Thoracic aorta (tissue), 2 donors: ENCODE measurements around the gene DNAJB1. TPM values are rescaled to one million over a fixed set of nuclear protein-coding genes. Genes with fewer than 3 reads are reported as not detected.

Experiments used
- ATAC-seq: fragments of 150-250 bp; one replicate; pipeline ENCODE4 v1.8.0; 2017; ENCODE audit warnings: low read depth; ENCODE audit not compliant: insufficient number of reproducible peaks, low FRiP score
- DNase-seq: peaks from one replicate; pipeline ENCODE4 v3.0.0-alpha.2; 2020; ENCODE audit warnings: low spot score
- H3K27ac ChIP-seq, 2 donors: fragments of 200-600 bp; sonication (generic); 1 replicate in 1 of 2; 2 replicates in 1 of 2; pipeline ENCODE4 v1.5.1; 2016; ENCODE audit warnings: mild to moderate bottlenecking in 2 of 2, moderate library complexity in 2 of 2
- H3K27me3 ChIP-seq: fragments of 200-600 bp; sonication (generic); replicated peaks from 2 replicates; pipeline ENCODE4 v1.6.0; 2016; ENCODE audit warnings: mild to moderate bottlenecking; ENCODE audit not compliant: insufficient read depth
- H3K36me3 ChIP-seq: fragments of 200-600 bp; sonication (generic); one replicate; pipeline ENCODE4 v1.5.1; 2016
- H3K4me1 ChIP-seq, 2 donors: fragments of 200-600 bp; sonication (generic); 1 replicate in 1 of 2; 2 replicates in 1 of 2; pipeline versions ENCODE4 v1.5.1 to v1.6.0; 2016; ENCODE audit warnings: low read depth in 2 of 2, mild to moderate bottlenecking in 1 of 2; ENCODE audit not compliant: control insufficient read depth in 1 of 2
- H3K4me3 ChIP-seq: fragments of 200-600 bp; sonication (generic); 2 replicates; pipeline ENCODE4 v1.5.1; 2016; ENCODE audit warnings: mild to moderate bottlenecking
- H3K9me3 ChIP-seq: fragments of 200-600 bp; sonication (generic); 2 replicates; pipeline ENCODE4 v1.5.1; 2016
- total RNA-seq, 2 donors: library from RNA; depleted of rRNA; stranded (reverse); fragments of >200 nt; gene quantifications; one replicate each; pipeline versions ENCODE4 v1.1.0 to v1.2.3, GENCODE V29; 2016
- TF ChIP-seq, protein P1 (sequence below): fragments of 200-600 bp; sonication (generic); IDR thresholded peaks from one replicate; pipeline ENCODE4 v1.5.1; 2019; ENCODE audit warnings: antibody characterized with exemption

The DNAJB1 gene
- total RNA-seq, 2 donors from 2014 or later, result 50.1 to 50.6 TPM

DNA sequence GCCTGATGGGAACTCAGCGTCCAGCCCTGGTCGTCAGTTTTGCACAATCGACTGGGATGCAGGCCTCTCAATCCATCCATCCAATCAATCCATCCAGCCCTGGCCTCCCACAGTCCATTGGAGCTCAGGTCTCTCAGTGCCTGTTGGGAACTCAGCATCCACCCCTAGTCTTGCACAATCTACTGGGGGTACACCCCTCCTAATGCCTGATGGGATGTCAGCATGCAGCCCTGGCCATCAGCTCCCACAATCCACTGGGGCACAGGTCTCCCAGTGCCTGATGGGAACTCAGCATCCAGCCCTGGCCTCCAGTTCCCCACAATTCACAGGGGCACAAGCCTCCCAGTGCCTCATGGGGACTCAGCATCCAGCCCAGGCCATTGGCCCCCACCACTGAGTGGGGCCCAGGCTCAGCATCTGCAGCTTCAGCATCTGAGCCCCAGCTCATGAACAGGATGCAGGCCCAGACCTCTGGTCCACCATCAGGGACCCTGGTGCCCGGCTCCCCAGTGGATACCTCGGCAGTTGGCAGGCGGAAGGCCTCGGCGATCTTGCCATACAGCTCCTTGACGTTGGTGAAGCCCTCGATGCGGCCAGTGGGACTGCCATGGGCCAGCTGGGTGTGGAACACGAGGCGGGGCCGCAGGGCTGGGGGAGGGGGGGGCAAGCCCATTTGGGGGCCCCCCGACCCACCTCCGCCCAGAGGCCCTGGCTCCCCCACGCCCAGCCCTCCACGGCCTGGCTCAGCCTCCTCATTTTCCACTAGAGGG lies 35.8 kb downstream of the DNAJB1 start:
- DNase-seq (no peak), ATAC-seq (no peak)
- Histone ChIP-seq H3K27me3 (no peaks in the 10 kb centered on the region), H3K36me3 (peaks cover 21% of the 10 kb centered on the region), H3K4me3 (no peak overlapping the region), H3K9me3 (no peaks in the 10 kb centered on the region), H3K27ac (no peak overlapping the region), H3K4me1 (no peaks in the 10 kb centered on the region)
- TF ChIP-seq, protein P1, sequence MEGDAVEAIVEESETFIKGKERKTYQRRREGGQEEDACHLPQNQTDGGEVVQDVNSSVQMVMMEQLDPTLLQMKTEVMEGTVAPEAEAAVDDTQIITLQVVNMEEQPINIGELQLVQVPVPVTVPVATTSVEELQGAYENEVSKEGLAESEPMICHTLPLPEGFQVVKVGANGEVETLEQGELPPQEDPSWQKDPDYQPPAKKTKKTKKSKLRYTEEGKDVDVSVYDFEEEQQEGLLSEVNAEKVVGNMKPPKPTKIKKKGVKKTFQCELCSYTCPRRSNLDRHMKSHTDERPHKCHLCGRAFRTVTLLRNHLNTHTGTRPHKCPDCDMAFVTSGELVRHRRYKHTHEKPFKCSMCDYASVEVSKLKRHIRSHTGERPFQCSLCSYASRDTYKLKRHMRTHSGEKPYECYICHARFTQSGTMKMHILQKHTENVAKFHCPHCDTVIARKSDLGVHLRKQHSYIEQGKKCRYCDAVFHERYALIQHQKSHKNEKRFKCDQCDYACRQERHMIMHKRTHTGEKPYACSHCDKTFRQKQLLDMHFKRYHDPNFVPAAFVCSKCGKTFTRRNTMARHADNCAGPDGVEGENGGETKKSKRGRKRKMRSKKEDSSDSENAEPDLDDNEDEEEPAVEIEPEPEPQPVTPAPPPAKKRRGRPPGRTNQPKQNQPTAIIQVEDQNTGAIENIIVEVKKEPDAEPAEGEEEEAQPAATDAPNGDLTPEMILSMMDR, result no peak

- no peaks in the 10 kb centered on the region for H3K27me3 ChIP-seq
- no peak overlapping the region for H3K4me3 ChIP-seq
- no peak overlapping the region for H3K27ac ChIP-seq
- no peak for DNase-seq
- no peak for ATAC-seq
- H3K36me3 ChIP-seq, result peaks cover 19% of the 10 kb centered on the region
- TF ChIP-seq, protein P1, result no peak
- H3K4me1 ChIP-seq, result peaks cover 0 to under 1% of the 10 kb centered on the region in 2 donors
- H3K9me3 ChIP-seq, result no peaks in the 10 kb centered on the region
These were observed 37.5 kb downstream of the DNAJB1 start for GRCh38 chr19:14480700-14481079.

DNA sequence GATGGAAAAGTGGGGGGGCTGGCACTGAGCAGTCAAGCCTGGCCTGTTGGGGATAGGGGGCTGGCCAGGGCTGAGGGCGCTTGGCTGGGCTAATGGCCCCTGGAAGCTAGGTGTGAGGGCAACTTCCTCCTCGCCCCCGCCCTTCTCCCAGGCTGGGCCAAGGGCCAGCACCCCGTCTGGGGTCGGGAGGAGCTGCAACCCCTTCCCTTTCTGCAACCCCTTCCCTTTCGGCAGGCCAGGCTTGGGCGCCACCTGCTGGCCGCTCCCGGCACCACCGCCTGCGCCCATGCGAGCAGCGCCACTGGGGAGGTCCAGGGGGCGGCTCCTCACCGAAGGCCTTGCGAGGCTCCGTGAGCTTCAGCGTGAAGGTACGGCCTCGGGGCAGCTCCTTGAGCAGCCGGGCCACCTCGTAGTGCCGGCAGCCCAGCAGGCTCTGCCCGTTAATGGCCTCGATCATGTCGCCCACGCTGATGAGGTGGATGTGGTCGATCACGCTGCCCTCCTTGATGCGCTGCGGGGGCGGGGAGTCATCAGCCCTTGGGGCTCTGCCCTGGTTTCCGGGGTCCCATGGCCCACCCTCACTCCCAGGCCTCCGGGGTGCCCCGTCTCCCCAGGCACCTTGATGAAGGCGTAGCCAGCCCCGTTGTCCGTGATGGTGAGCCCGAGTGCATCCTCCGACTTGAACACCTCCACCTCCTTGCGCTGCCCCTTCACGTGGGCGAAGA lies 38.1 kb downstream of the DNAJB1 start:
- Histone ChIP-seq H3K36me3 (peaks cover 18% of the 10 kb centered on the region), H3K4me1 (peaks cover 5 to 6% of the 10 kb centered on the region in 2 donors), H3K4me3 (no peak overlapping the region), H3K9me3 (no peaks in the 10 kb centered on the region), H3K27me3 (no peaks in the 10 kb centered on the region), H3K27ac (no peak overlapping the region)
- DNase-seq (no peak), ATAC-seq (no peak)
- TF ChIP-seq, protein P1, result peak; percentile 75

DNA sequence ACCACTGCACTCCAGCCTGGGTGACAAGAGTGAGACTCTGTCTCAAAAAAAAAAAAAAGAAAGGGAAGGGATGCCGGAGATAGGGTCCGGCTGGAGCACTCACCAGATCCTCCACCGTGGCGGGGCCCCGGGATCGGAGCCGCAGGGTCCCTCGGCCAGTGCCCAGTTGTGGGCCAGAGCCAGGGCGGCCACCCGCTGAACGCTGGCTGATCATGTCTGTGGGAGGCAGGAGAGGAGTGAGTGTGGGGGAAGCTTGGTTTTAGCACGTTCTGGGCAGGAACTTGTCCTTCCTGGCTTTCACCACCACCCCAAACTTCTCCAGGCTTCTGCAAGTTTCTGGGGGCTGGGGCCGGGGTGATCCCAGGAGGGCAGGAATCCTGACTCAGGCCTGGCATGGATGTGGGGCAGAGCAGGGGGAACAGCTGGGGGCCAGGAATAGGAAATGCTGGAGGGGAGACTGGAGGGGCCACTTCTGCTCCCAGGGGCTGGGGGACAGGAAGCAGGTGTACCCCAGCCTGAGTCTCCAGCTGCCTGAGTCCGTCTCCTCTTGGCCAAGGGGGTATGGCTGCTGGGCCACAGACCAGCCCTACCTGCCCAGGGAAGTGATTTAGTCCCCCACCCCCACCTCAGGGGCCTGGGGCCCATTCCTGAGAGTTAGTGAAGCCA lies 38.8 kb downstream of the DNAJB1 start:
- H3K9me3 ChIP-seq, result no peaks in the 10 kb centered on the region
- no peak for ATAC-seq
- DNase-seq, result no peak
- H3K27ac ChIP-seq, result no peak overlapping the region
- H3K27me3 ChIP-seq, result no peaks in the 10 kb centered on the region
- H3K4me1 ChIP-seq, result peaks cover 5 to 9% of the 10 kb centered on the region in 2 donors
- peaks cover 18% of the 10 kb centered on the region for H3K36me3 ChIP-seq
- H3K4me3 ChIP-seq, result no peak overlapping the region
- TF ChIP-seq, protein P1, result no peak

DNA sequence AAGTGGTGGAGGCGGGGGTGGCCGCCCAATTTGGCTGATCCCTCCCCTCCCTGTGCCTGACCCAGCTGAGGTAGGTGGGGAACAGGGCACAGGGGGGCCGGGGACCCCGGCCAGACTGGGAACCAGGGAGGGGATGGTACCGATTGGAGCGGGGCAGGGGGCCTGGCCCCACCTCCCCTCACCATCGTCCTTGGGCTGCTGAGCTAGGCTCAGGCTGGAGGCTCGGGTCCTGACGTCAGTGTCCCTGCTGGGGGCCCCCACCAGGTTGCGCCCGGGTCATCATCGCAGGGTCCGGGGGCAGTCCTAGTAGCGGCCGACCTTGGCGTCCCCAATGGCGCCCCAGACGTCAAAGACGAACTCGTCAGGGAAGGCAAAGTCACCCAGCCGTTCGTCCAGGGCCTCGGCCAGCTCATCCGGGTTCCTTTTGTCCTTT lies 40.1 kb downstream of the DNAJB1 start:
- H3K4me1 ChIP-seq, result peaks cover 9 to 20% of the 10 kb centered on the region in 2 donors
- H3K9me3 ChIP-seq, result no peaks in the 10 kb centered on the region
- H3K27ac ChIP-seq, result no peak overlapping the region
- no peak for DNase-seq
- H3K4me3 ChIP-seq, result no peak overlapping the region
- H3K27me3 ChIP-seq, result no peaks in the 10 kb centered on the region
- peaks cover 15% of the 10 kb centered on the region for H3K36me3 ChIP-seq
- TF ChIP-seq, protein P1, result no peak
- ATAC-seq, result no peak
